NCI-H2227 (cell line): ENCODE results near the gene KIF21B.

ENCODE experiments used
- DNase-seq: peaks from one replicate; lab custom pipeline; 2025; ENCODE audit not compliant: unreplicated experiment; lab: John Stamatoyannopoulos, UW

The KIF21B gene

DNA sequence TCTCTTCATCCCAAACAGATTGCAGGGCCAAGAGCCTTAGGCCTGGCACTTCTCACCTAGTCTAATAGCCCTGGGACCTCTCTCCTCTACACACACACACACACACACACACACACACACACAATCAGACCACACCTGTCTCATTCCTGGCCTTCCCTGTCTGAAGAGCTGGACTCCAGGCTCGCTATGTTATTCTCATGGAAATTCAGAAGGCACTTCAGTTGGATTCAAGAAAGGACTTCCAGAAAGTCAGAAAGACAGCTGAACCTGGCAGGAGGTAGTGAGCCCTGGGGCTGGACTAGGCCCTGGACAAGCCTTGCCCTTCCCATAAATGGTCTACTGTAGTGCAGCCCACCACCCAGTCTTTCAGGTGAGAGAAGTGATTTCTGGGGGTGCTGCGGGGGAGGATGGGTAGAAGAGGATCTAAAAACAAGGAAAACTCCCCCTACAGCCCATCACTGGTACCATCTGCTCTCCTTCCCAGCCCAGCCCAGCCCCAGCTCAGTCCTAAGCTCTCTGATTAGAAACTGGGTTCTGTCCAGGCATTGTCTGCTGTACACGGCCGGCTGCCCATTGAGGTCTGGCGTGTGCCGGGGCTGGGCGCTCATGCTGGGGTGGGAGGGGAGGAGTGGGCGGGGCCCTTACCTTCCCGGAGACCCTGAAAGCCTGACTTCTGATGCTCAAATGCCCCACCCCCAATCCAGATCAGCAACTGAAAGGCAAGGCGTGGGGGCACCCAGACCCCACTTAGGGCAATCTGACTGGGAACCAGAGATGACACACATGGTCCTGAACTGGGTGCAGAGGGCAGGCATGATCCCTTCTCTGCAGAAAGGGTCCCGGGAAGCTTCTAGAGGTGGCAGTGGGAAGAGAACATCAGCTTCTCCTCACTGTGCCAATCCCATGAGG is 2.5 kb downstream of the KIF21B start:
- peak; percentile 29 for DNase-seq

DNA sequence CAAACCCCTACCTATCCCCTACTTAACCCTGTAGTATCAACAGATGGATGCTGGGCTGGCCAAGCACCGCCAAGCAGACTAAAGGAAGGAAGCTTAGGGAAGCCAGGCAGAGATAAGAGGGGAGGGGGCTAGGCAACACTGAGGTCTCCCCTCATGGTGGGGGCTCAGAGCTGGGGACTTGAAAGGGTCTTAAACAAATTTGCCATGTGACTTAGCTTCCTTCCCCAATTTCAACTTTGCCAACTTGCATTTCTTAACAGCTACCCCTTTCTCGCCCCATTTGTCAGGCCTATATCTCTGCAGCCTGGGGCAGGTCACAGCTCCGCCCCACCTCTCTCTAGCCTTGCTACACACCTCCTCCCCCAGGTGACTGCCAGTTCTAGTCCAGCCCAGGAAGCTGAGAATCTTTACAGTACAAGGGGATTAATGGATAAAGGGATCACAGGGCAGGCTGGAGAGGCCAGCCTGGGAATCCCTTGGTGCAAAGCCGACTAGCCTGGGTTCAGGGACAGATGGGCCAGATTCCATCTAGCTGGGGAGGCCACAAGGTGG is 3.4 kb downstream of the KIF21B start:
- DNase-seq, result no peak

DNA sequence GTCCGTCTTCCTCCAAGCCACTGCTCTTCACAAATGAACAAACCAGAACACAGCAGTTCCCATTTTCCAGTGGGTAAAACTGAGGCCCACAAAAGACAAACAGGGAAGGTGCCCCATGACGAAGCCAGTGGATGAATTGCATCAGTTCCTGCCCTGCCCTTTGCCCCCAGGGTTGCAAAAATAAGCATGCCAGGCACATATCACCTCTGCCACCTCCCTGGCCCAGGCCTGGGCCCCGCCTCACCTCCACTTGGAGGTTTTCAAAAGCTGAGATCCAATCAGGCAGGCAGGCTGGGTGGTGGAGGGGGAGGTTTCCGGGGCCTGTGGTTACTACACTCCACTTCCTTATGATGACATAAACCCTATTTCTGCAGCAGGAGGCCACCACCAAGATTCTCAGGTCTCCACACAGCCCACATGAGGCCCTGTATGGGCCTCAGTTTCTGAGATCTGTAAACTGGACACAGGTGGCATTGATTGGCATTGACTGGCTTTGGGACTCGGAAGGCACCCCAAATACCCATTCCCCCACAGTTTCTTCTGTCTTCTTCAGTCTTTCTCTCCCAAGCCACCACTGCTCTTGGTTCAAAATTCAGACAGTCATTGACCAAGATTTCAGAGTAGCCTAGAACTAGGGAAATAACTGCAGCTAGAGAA is 4.1 kb downstream of the KIF21B start:
- DNase-seq, result no peak

DNA sequence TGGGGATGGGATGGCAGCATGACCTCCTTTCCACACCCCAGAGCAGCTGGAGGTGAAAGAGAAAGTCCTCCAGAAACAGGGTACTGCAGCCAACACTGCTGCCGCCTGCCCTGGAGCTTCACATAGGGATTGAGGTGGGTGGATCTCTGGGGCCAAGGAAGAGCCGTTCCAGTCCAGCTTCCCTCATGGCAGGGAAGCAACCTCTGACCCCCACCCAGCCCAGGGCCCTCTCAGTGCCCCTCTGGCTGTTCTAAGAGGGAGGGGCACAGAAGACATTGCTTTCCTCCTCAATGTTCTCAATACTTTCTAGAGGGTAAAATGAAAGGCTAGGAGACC is 5.7 kb downstream of the KIF21B start:
- no peak for DNase-seq

DNA sequence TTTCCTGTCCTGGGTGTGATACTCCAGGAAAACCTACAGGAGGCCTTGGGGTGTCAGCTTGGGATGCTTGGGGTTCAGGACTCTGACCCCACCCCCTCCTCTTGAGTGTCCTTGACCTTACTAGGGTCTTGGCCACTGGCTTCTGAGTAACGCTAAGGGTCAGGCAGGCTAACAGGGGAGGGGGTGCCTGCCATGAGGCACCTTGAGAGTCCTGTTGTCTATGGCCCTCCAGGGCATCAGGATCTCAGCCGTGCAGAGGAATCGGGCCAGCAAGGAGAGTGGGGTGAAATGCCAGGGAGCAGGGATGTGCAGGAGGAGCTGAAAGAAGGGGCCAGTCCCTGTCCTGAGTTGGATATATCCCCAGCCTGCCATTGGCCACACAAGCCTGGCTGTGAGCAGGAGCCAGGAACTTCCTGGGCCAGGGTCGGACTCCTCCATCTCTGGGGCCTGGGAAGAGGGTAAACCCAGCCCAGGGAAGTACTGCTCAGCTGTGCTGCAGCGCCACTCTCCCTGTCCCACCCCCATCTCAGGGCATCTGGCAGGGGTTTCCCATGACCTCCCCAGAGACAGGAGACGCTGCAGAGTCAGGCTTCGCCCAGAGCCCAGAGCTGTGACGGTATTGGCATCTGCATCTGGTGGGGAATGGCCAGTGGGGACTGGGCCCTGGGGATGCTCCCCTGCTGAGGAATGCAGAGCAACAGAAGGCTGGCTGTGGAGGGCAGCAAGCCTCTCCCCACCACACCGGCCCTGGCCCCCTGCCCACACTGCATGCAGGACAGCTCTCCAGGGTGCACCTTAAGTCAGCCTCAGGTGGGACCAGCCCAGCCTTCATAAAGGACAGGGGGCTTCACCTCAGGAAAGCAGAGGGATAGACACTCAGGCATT is 6.3 kb downstream of the KIF21B start:
- no peak for DNase-seq

DNA sequence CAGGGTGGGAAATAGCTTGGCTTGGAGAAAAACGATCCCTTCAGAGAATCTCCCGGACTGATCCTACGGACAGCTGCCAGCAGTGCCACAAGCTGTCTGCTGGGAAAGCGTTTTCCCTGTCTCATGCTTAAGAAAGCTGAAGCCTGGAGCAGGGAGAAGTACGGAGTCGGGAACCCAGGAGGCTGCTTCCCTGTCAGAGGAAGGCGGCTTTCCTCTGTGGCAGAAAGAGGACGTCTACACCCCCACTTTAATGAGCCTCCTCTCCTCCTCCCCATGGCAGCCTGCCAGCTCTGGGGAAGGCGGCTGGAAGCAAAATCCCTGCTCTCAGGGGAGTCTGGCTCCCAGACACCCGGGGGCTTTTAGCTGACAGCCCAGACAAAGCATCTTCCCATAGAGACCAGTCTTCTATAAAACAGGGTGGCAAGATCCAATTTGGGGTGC is 7.3 kb downstream of the KIF21B start:
- peak; percentile 86 for DNase-seq

DNA sequence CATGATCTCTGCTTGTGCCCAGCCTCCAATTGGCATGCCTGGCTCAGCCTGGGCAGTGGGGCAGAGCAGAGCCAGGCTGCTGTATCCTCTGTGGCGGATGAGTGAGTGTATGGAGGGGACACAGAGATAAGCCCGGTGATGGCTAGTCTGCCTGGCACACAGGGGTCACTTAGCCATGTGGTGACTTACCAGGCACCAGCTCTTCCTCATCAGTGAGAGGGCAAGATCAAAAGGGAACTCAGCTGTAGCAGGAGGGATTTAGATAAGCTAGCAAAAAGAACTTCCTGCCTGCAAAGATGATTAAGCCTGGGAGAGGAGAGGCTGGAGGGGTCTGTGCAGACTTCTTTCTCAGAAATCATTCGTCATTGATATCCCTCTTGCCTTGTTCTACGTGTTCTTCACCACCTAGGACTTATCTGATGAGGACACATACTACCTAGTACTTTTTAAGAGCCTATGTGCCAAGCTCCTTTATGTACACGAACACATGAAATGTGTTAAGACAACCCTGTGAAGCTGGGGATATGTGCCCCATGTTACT is 7.9 kb downstream of the KIF21B start:
- DNase-seq, result no peak

DNA sequence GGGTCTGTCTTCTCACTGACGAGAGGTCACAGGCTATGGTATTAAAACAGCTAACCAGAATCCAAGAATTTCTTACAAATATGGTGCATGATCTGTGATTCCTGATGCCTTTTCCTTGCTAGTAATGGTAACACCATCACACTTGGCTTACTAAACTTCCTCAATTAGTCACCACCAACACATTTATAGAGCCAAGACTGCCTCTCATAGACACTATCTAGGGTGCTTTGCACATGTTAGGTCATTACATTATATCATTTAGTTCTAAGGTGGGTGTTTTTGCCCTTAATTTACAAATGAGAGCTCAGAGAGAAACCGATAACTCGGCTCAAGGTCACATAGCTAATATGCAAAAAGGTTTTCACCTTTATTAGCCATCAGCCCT is 8.7 kb downstream of the KIF21B start:
- DNase-seq, result no peak

DNA sequence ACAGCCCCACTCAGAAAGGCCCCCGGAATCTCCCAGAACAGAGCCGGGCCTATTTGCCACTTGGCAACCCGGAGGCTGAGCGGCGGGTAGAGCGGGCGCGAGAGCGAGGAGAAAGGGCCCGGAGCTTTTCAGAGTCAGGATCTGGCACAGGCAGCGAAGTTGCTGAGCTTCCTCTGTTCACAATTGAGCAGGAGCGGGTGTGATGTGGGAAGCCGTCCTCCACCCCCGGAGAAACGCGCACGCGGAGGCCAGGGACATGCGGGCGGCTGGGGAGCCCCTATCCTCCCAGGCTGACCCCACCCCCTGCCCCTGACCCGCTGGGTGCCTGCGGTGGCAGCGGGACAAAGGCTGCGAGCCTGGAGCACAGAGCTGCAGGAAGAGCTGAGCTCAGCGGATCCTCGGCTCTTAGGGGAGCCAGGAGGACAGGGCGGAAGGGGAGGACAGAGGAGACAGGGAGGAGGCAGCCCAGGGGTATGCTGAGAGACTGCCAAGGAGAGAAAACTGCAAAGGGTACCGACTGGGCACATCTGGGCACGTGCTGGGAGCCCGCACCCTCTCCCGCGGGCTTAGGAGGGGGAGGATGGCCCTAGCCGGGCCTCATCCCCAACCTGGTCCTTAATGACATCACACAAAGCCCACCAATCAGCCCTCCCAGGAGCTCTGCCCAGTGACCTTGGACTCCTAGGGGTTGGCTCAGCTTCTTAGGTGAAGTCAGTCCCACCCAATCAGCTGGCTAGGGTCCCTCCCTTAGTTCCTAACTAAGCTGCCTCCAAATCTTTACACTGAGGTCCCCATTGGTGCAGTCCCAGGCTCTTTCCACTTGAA is 9.3 kb downstream of the KIF21B start:
- DNase-seq, result no peak

DNA sequence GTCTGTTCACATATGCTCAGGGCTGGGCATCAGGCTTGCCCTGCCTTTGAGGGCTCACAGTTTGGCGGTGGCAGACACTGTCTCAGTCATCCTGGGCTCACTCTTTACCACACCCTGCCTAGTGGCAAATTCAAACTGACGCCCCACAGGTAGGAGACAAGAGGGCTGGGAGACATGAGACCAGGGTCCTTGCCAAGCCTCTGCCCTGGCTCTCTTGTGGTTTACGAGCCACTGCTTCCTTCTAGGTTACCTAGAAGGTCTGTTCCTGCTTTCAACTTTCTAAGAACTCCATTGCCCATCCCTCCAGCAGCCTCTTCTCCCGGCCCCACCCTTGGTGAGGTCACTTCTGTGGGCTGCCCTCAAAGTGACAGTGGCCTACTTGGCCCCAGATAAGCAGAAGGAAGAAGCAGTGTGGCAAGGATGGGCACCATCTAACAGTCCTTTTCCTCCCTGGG is 10.5 kb downstream of the KIF21B start:
- DNase-seq, result no peak

DNA sequence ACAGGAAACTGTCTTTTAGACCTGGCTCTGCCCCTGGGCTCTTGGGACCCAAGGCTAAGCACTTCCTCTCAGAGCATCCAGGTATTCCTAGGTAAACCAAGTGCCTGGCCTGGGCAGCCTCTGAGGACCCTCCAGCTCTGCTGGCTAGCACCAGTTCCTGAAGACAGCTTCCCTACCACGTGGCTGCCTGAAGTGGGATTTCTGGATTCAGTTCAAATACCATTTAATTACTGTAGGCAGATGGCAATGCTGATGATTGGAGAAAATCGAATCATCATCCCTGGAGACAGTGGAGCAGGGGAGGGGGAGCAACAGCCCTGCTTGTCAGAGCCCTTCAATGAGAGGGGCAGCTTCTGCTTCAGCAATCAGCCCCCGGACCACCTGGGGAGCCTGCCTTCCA is 11.9 kb downstream of the KIF21B start:
- DNase-seq, result peak; percentile 20

DNA sequence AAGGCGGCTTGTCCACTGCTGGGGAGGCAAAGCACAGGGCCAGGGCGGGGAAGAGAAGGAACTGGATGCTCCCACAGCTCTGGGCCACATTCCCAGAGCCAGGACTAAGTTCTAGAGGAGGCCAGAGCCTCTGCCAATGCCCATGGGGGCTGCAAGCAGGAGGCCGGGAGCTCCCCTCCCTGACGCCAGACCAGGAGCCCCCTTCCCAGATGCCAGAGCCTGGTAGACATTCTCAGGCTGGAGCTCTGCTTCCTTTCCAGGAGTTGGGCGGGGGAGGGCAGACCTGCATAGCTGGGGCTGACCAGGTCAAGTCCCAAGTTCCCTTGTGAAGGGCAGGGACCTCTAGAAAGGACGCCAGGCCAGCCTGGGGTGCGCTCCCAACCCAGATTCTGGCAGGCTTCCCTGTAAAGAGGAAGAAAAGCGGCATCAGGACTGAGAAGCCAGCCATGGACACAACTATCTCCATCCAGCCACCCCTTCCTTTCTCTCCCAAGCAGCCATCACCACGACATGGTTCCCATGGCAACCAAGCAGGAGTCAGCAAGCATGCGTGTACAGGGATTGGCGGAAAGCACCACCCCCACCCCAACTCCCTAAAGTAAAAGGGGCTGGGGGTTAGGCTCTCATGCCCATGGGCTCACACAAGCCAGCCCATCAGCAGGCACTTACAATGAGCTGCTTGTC is 13.4 kb downstream of the KIF21B start:
- DNase-seq, result peak; percentile 77

DNA sequence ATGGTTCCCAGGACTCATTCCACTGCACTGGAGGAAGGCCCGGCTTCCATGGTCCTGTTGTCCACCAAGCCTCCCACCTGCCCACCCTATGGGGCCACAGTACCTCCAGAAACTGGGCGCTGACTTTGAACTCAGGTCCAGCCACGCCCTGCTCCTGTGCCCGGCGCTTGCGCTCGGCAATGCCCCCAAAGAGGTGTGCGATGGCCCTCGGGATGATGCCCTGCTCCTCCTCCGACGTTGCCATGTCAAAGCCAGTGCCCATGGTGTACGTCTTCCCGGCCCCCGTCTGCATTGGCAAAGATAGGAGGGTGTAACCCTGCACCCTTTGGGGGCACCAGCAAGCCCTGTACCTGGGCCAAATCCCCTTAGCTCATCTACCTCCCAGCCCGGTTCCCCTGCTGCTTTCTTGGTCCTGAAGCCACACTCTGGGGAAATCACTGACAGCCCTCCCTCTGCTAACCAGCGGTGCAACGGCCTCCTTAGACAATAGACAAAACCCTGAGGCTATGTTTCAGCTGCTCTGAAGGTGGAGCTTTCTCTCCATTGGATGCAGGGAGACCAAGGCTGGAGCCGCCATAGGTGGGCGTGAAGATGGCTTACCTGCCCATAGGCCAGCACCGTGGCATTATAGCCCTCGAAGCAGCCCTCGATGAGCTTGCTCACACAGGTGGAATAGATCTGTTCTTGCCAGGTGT is 14.7 kb downstream of the KIF21B start:
- DNase-seq, result peak; percentile 13

DNA sequence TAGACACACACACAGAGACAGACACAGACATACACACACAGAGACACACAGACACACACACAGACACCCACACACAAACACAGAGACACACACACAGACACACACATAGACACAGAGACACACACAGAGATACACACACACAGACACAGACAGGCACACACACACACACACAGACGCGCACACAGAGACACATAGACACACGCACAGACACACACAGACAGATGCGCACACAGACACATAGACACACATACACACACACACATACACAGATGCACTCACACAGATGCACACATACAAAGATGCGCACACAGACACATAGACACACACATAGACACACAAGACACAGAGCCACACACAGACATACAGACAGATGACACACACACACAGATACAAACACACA is 16.0 kb downstream of the KIF21B start:
- DNase-seq, result no peak

DNA sequence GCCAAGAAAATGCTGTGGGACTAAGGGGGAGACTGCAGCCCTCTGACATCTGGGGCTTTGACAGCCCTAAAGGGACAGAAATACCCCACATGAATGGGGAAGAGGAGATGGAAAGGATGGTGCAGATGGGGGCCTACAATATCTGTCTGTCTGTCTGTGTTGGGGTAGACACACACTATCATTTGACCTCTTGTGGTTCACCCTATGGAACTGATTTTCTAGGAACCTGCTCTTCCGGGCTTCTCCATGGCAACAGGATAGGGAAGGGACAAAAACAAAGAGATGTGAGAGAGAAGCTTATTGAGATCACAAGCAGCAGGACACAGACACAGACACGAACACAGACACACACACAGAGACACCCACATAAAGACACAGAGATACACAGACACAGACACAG is 17.1 kb downstream of the KIF21B start:
- peak; percentile 17 for DNase-seq

DNA sequence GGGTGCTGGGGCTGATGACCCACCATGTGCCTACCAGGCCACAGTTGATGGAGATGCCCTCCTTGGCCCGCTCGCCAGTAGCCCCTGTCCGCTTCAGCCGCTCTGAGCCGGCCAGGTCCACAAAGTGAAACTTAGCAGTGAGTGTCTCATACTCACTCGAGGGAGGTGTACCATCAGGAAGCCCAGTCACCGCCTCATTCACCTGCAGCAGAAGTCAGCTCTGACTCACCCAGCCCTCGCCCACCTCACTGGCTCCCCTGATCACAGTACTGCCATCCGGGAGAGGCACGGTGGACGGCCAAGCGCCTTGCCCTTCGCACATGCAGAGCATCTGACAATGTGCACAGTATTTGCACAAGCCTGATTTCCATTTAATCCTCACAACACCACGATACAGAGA is 18.8 kb downstream of the KIF21B start:
- no peak for DNase-seq

DNA sequence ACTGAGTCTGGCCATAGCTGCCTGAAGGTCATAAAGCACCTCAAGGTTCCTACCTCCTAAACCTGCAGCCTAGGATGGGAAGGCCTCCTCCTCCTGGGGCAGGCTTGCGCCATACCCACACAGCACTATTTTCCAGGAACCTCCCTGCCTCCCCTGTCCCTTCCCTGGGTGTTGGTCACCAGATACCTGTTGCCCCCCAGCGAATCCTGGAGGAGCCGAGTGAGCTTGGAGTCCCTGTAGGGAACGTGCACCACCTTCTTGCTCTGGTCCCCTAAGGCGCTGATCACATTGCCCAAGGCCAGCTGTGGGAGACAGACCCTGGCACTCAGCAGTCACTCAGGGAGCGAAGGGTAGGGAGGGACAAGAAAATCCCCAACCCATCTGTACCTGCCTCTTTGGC is 19.4 kb downstream of the KIF21B start:
- DNase-seq, result no peak

DNA sequence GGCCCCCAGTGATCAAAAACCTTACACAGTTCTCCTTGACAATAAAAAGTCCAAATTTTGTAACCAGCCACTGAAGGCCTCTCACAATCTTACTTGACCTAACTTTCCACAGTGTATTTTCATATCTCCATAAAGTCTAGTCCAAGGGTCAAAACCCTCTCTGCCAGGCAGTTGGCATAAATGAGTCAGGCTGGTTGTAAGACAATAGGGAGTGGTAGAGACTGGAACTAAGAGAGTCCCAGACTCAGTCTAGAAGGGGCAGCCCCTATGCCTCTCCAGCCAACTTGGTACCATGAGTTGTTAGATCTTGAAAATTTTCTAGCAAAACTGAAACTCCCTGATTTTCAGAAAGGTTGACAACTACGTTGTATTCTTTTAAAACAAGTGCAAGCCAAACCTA is 21.0 kb downstream of the KIF21B start:
- DNase-seq, result no peak

DNA sequence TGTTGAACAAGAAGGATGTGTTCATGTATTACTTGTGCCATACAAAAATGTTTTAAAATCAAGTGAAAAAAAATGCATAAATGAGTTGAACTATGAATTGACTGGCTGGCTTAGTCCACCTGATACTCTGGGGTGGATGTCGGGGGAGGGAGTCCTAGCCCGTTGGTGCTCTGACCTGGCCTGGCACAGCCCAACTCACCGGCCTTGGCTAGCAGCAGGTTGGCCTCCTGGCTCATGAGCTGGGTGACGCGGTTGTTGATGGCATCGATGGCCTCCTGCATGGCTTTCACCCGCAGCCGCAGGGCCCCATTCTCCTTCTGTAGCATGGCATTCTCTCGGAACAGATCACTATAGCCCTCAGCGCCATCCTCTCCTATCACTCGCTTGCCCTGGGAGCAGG is 21.6 kb downstream of the KIF21B start:
- no peak for DNase-seq
